Measurements from ENCODE around the gene UBQLNL.

UBQLNL gene

DNA sequence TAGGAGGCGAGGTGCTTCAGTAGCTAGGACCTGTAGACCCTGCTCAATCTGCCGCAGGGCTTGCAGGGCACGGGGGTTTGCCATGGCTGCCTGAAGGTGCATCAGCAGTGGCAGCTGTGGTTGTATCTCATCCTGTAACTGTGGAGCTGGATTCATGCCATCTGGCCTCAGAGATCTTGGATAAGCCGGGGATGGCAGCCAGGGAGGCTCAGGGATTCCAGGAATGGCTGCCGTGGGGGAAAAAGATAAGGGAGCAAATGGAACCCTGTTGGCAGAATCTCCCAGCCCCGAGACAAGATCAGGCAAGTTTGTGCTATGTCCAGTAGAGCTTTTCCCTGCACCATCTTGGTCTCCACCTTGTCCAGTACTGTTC lies 8.6 kb downstream of the UBQLNL start:
- no peak for DNase-seq (ENCODE audit: low read depth in 3 of 3)

DNA sequence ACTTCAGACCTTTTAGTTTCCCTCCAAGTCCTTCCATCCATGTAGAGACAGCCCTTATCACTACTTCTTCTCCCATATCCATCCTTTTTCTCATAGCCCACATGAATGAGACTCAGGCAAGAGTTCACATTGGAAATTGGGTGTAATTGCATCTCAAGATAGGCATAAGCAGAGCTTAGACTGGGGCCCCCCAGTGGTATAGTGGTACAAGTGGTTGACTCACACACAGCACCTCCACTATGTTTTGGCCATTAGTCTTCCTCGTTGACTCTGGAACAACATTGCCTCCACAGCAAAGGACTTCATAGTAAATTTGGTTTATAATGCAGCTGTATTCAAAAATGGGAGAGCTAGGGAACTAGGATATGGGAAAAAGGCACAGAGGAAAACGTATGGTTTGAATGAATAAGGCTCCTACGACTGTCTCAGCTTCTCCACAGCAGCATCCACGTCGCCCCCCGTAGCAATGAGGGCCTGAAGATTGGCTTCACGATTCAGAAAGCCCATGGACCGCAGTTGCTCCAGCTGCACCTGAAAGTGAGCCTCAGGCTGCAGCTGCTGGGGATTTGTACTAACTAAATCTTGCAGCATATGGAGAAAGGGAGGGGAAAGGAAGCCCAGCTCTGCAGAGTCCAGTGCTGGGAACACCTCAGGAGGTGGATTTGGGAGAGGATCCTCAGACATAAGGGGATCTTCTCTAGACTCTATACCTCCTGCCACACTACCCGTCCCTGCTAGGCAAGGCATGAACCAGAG lies 9.1 kb downstream of the UBQLNL start:
- DNase-seq (ENCODE audit: low read depth in 3 of 3), result no peak

GRCh38 chr11:5505363-5506048 lies 11.0 kb downstream of the UBQLNL start:
- DNase-seq (ENCODE audit: low read depth in 3 of 3), result no peak

- no peak for DNase-seq (ENCODE audit: low read depth in 3 of 3)
Measured at GRCh38 chr11:5504403-5504921, 12.0 kb downstream of the UBQLNL start.

- DNase-seq (ENCODE audit: low read depth in 3 of 3), result no peak
Measured at GRCh38 chr11:5500393-5500801, 16.1 kb downstream of the UBQLNL start.

DNA sequence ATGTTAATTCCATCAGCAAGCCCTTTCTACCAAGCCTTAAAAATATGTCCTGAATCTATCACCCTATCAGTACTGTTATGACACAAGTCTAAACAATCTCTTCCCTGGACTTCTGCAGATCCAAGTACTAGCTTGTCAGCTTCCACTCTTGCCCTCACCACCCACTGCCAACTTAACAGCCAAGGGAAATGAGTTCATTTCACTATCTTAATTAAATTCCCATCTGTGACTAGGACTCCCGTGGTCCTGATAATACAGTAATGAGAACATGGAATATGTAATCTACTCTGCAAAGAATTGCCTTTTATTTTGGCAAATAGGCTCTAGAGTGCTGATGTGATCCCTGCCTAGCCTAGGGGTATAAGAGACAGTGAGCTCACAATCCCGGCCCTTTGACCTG lies 16.8 kb downstream of the UBQLNL start:
- no peak for DNase-seq (ENCODE audit: low read depth in 3 of 3)

GRCh38 chr11:5489576-5490357 lies 26.7 kb downstream of the UBQLNL start:
- DNase-seq (ENCODE audit: low read depth in 3 of 3), result no peak

- DNase-seq (ENCODE audit: low read depth in 3 of 3), result no peak
Measured at GRCh38 chr11:5488798-5489399, 27.6 kb downstream of the UBQLNL start.

- DNase-seq (ENCODE audit: low read depth in 3 of 3), result no peak
Measured at GRCh38 chr11:5488385-5488784, 28.1 kb downstream of the UBQLNL start, which contains the start of gene OR52D1. Gene OR52D1 (plus strand): TSS chr11:5488685. CDS start chr11:5488707, 22 bp downstream.

- peak in 2 of 3 donors; percentile 8 to 11 for DNase-seq (ENCODE audit: low read depth in 3 of 3)
Measured at GRCh38 chr11:5486421-5486820, 30.1 kb downstream of the UBQLNL start.

DNA sequence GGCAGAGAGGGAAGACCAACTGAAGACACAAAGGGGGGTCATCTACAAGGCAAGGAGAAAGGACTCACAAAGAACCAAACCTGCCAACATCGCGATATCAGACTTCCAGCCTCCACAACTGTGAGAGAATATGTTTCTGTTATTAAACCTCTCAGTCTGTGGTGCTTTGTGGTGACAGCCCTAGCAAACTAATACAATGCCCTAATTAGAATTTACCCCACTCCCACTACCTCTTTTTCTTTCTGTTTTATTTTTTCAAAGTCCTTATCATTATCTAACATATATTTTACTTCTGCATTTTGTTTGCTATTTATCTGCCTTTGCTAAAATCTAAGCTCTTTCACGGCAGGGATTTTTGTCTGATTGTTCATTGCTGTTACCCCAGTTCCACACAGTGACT lies 30.5 kb downstream of the UBQLNL start:
- no peak for DNase-seq (ENCODE audit: low read depth in 3 of 3)

DNA sequence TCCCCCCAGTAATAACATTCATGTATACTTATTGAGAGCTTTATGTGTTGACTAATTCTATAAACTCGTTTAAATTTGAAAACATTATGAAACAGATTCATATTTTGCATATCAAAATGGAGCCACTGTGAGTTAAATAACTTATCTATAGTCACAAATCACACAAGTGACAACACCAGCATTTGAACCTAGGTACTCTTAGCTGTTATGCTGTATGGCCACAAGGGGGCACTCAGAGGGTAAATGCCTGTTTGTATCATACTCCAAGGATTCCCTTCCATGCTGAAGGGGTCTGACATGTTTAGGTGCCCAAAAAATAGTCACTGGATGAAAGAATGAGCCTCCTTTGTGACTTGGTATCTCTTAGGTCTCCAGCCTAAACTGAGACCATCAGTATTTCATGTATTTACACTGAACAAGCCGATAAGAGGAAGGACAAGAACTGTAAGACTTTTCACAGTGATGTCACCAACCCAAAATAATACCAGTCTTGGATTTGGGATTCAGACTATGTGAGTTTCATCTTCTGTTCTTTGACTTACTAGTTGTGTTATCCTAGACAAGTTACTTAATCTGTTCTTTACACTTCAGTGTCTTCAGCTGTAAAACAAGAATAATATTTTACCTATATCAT lies 40.2 kb downstream of the UBQLNL start:
- peak in 2 of 3 donors; percentile 5 to 20 for DNase-seq (ENCODE audit: low read depth in 3 of 3)

GRCh38 chr11:5473921-5474320 lies 42.6 kb downstream of the UBQLNL start:
- DNase-seq (ENCODE audit: low read depth in 3 of 3), result no peak

GRCh38 chr11:5467527-5467926 lies 49.0 kb downstream of the UBQLNL start:
- DNase-seq (ENCODE audit: low read depth in 3 of 3), result no peak
